ENCODE data around the gene CPNE8.

CPNE8 gene

DNA sequence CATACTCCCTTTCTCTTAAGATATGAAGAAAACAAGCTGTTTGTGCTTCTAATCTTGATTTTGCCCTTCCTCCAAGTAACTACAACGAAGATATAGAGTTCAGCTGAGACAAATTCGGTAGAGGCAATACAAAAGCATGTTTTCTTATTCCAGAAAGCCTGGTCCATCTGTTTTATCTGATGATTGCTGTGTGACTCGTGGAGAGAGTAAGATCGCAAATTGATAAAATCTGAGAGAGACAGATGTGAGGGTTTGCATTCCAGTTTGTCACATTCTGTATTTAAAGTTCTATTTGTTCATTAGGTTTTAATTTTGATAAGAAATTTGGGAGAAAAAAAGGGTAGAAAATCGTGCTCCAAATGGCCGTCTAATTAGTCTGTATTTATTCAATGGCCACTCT lies 192.1 kb downstream of the CPNE8 start:
- DNase-seq = no peak

GRCh38 chr12:38711054-38711453 lies 194.3 kb downstream of the CPNE8 start:
- no peak for DNase-seq

DNA sequence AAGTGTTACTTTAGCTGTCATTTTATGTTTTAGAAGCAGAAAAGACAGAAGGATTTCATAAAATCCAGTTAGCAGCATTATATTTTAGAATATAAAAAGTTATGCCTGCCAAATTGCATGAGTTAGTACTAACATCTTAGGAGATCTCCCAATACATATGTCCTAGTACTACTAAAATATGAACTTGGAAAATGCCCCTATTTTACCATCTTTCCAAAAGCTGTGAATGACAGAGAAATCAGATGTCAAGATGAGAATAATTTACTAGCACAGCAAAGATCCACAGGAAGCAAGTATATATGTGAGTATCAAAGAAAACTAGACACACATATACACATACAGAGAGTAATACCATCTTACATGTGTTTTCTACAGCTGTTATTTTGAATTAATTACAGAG lies 196.9 kb downstream of the CPNE8 start:
- no peak for DNase-seq

GRCh38 chr12:38707648-38708047 lies 197.7 kb downstream of the CPNE8 start:
- no peak for DNase-seq

DNA sequence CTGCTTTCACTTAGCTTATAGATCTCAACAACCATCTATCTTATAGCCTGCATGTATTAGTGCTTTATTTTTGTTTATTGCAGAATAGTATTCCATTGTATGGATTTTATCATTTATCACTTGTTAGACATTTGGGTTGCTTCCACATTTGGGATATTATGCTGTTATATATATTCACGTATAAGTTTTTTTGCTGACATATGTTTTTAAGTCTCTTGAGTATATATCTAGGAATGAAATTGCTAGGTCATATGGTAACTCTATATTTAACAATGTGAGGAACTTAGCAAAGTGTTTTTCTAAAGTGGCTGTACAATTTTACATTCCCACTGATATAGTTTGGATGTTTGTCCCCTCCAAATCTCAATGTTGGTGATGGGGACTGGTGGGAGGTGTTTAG lies 208.1 kb downstream of the CPNE8 start:
- no peak for DNase-seq

DNA sequence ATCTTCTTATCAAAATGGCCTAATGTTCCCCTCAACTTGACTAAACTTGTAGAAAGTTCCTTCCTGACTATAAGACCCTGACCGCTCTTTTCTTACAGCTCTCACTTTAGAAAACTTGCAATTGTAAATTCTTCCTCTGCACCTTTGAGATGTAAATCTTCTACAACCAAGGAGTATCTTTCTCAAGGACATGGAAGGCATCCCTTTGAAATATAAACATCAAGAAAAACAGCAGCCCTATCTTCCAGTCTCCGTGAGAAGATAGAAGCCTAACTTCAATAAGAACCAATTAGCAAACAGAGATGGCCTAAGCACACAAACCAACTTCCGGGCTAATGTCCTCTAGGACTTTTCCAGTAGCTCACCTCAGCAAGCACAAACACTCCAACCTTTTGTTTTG lies 210.3 kb downstream of the CPNE8 start:
- DNase-seq = no peak

DNA sequence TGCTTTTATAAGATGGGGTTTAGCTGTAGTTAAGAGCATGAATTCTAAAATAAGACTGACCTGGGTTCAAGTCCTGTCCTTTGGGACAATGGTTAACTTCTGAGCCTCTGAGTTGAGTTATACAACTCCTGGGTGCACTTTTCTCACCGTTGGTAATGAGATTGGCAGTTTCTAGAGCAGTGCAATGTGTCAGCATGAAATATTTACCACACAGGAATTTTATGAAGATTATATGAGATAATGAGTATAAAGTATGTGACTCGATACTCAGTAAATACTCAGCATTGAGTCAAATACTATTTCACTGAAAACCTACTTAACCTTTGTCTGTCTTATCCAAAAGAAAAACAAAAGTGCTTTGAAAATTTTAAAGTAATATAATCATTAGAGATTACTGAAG lies 214.2 kb downstream of the CPNE8 start:
- DNase-seq = no peak

DNA sequence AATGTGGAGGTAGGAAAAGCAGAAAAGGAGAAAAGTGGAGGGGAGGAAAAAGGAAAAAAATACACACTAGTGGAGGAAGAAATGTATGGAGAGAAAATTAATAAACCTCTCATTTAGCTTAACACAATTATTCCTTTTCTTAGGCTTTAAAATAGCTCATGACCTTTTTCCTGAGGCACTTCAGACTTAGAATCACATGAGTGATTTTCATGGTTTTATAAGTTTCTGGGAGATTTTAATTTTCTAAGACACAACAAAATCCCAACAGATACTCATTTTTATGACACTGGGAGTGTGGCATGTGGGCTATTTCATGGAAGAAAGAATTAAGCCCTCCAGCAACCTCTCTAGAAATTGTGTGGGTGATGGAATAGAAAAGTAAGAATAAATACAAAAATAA lies 214.7 kb downstream of the CPNE8 start:
- no peak for DNase-seq

DNA sequence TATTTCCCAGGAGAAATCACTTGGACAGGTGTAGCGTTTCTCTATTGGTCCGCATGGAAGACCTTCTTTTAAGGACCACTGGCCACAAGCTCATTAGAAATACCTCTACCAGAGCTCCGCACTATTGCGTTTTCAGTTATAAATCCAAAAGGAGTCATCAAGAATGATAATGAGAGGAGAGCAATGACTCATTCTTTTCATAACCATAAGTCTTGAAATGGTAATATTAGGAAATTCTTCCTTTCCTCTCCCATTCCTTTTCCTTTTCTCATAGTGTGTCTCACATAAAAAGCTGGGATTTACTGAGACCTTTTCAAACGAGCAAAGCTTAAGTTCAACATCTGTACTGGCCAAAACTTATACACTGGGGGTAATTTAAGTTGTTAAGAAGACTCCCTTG lies 215.7 kb downstream of the CPNE8 start:
- DNase-seq = no peak

- DNase-seq = no peak
These were observed 216.2 kb downstream of the CPNE8 start for GRCh38 chr12:38689195-38689594.

DNA sequence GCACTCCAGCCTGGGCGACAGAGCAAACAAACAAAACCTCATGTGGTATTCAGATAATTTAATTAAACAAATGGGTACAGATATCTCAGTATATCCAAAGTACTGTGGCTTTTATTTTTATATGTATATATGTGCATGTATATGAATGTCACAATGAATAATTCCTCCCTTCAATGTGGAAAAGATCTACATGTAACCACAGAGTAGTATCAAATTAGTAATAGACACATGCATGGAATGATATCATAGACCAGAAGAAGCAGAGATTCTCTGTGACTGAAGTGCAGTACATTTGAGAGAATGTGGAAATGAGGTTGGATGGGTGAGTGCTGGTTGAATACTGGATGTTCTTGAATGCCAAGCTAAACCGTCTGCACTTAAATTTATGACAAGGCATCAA lies 222.9 kb downstream of the CPNE8 start:
- no peak for DNase-seq

- no peak for DNase-seq
These were observed 235.9 kb downstream of the CPNE8 start for GRCh38 chr12:38669530-38669929.

DNA sequence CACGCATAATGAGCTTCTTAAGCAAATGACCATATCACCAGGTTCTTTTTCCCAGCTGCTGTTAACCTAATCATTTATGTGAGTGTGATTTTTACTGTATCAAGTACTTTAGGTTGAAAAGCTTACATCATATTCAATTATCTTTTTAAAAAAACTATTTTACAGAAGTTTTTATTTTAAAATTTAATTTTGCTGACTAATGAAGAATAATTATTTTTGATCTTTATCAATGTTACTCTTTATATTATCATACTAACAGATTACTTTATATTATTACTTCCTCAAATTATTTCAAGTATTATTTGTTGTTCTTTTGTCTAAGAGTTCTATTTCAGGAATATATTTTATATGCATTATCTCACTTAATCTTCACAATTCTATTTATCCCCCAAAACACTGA lies 236.3 kb downstream of the CPNE8 start:
- DNase-seq = no peak

- no peak for DNase-seq
These were observed 239.0 kb downstream of the CPNE8 start for GRCh38 chr12:38666425-38666824.

DNA sequence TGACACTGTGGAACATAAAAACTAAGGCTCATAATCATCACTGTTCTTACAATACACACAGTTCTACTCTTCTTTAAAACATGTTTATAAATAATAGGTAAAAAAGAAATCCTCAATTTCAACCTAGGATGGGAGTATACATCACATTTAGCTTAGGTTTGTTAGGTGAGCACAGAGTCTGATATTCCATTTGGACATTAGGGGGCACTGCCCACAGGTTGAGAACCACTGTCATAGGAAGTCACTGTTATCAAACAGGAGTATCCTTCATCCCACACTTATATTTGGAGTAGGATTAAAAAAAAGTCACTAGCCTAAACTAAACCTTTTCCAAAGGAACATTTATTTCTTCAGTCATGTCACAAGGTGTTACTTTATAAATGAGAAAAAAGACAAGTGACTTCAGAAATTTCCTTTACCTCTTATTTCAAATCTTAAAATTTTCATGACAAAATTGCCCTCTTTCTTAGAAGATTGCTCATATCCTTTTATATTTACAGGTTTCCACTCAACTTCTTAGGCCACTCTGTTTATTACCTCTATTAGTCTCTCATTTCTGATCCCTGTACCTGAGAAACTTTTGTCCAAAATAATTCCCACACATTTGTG lies 240.6 kb downstream of the CPNE8 start:
- DNase-seq = no peak

DNA sequence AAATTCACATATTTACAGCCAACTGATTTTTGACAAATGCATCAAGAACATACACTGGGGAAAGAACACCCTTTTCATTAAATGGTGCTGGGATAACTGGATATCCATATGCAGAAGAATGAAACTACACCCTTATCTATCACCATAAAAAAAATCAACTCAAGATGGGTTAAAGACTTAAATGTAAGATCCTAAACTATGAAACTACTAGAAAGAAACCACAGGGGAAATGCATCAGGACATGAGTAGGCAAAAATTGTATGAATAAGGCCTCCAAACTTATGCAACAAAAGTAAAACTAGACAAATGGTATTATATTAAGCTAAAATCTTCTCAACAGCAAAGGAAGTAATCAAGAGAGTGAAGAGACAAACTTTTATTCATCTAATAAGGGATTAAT lies 242.6 kb downstream of the CPNE8 start:
- no peak for DNase-seq

GRCh38 chr12:38653650-38654049 lies 251.7 kb downstream of the CPNE8 start:
- no peak for DNase-seq

GRCh38 chr12:38648813-38649212 lies 256.6 kb downstream of the CPNE8 start:
- DNase-seq = no peak

DNA sequence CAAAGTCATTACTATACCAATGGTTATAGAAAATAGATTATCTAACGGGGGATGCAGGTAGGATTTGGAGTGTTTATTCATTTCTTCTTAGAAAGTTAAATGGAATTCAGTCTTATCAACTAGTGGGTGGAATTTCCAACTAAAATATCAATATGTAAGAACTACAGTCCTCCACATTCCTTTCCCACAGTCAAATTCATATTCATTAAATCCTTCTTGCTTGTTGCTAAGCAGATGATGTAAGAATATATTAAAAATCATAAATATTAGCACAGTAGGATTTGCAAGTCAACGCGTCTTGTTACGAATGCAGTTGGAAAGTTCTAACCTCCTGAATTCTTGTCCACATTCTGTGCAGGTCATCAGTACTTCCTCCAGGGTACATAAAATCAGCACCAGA lies 259.2 kb downstream of the CPNE8 start:
- DNase-seq = no peak

- no peak for DNase-seq
These were observed 265.8 kb downstream of the CPNE8 start for GRCh38 chr12:38639625-38640024.

DNA sequence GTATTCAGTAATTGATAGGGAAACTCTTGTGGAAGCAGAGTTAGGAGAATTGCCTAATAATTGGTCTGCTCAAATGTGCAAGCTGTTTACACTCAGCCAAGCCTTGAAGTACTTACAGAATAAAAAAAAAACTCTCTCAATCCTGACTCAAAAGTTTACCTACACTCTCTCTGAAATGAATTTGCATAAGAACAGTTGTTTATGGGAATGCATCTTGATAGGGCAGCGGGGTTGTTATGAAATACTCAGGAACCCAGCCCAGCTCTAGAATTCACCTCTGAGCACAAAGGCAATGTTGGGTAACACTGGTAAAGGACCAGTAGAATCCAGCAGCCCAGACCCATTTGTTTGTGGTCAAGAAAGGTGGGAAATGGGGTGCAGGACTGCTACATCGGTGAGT lies 267.0 kb downstream of the CPNE8 start:
- DNase-seq = no peak

GRCh38 chr12:38633511-38633910 lies 271.9 kb downstream of the CPNE8 start:
- DNase-seq = no peak

DNA sequence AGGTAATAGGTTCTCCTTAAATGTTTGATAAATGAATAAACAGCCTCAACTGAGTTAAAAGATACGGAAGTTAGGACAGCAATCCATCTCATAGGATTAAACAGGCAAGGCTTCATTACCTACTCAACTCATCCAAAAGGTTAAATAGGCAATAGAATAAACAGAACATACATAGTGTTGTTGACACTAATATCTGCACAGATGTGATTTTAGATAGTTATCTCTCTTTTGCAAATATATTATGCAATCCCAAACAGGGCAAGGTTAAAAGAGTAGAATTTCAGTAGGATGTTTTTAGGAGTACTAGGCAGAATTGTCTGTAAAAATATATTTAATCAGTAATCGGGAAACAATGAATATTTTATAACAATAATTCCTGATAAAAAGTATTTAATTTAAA lies 276.3 kb downstream of the CPNE8 start:
- DNase-seq = no peak

DNA sequence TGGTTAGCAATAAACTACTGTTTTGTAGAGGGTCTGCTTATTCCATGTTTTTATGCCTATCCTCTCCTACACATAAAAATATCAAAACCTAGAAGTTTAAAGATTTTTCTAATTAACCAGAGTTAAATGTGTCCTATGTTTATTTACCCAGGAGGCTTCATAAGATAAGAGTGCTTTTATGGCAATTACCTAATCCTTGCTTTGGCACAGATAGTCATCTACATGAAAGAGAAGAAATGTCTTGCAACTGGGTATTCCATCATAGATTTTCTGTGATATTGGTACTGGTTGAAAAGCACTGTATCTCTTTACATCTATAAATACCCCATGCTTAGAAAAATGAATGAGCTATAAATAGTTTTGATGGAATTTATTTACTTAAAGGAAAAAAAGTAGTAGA lies 277.1 kb downstream of the CPNE8 start:
- DNase-seq = no peak

- DNase-seq = no peak
These were observed 280.1 kb downstream of the CPNE8 start for GRCh38 chr12:38625306-38625705.

GRCh38 chr12:38614171-38614570 lies 291.2 kb downstream of the CPNE8 start:
- no peak for DNase-seq
